ENCODE results near the gene ADGRL3.
"Not testable (repeated sequence)": the region's sequence is repeated elsewhere in the genome, so short reads cannot be mapped to it uniquely, and the experiment has no call there.

DNA sequence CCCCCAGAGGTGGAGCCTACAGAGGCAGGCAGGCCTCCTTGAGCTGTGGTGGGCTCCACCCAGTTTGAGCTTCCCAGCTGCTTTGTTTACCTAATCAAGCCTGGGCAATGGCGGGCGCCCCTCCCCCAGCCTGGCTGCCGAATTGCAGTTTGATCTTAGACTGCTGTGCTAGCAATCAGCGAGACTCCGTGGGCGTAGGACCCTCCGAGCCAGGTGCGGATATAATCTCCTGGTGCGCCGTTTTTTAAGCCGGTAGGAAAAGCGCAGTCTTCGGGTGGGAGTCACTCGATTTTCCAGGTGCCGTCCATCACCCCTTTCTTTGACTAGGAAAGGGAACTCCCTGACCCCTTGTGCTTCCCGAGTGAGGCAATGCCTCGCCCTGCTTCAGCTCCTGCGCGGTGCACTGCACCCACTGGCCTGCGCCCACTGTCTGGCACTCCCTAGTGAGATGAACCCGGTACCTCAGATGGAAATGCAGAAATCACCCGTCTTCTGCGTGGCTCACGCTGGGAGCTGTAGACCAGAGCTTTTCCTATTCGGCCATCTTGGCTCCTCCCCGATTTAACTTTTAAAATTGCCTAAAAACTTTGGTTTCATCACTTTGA, 446.7 kb downstream of the ADGRL3 start:
- TF ChIP-seq, protein P1, sequence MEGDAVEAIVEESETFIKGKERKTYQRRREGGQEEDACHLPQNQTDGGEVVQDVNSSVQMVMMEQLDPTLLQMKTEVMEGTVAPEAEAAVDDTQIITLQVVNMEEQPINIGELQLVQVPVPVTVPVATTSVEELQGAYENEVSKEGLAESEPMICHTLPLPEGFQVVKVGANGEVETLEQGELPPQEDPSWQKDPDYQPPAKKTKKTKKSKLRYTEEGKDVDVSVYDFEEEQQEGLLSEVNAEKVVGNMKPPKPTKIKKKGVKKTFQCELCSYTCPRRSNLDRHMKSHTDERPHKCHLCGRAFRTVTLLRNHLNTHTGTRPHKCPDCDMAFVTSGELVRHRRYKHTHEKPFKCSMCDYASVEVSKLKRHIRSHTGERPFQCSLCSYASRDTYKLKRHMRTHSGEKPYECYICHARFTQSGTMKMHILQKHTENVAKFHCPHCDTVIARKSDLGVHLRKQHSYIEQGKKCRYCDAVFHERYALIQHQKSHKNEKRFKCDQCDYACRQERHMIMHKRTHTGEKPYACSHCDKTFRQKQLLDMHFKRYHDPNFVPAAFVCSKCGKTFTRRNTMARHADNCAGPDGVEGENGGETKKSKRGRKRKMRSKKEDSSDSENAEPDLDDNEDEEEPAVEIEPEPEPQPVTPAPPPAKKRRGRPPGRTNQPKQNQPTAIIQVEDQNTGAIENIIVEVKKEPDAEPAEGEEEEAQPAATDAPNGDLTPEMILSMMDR (IDR thresholded peaks at IDR 0.05) = not testable (repeated sequence)
- TF ChIP-seq EZH2, EZH2phosphoT487 (IDR thresholded peaks at IDR 0.05): not testable (repeated sequence)

Measured in neural progenitor cell (in vitro differentiated cells).